Hematopoietic multipotent progenitor cell treated with erythropoietin and hydrocortisone succinate and interleukin-3 and kit ligand, for 4 days (in vitro differentiated cells): ENCODE data around the gene EMC9.

Source experiments
- DNase-seq: peaks from one replicate; pipeline ENCODE4 v3.0.0-alpha.2; 2015

Gene EMC9

DNA sequence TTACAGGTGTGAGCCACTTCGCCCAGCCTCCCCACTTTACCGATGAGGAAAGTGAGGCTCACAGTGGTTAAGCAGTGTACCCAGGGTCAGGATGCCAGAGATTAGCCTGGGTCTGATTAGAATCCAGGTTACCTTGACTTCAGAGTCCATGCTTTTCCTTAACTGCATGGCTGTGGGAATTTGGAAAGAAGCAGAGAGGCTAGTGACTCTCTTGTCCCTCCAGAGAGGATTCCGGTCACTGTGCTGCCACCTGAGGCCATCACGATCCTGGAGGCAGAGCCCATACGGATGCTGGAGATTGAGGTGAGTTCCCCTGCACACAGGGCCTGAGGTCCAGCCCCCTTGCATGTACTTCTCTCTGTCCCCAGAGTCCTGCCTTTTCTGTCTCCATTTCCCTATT lies 35.2 kb upstream of the EMC9 start:
- no peak for DNase-seq

DNA sequence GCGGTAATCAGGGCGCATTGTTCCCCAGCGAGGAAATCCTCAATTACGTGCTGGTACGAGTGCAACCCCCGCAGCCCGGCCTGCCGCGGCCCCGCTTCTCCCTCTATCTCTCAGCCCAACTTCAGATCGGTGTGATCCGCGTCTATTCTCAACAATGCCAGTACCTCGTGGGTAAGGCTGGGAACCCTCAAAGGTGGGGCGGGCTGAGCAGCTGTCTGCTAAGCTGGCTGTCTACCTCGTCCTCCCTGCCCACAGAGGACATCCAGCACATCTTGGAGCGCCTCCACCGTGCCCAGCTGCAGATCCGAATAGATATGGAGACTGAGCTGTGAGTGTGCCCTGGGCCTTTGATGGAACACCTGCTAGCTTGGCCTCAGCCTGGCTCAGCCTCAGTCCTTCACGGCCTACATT lies 31.5 kb upstream of the EMC9 start:
- DNase-seq: peak; percentile 29

DNA sequence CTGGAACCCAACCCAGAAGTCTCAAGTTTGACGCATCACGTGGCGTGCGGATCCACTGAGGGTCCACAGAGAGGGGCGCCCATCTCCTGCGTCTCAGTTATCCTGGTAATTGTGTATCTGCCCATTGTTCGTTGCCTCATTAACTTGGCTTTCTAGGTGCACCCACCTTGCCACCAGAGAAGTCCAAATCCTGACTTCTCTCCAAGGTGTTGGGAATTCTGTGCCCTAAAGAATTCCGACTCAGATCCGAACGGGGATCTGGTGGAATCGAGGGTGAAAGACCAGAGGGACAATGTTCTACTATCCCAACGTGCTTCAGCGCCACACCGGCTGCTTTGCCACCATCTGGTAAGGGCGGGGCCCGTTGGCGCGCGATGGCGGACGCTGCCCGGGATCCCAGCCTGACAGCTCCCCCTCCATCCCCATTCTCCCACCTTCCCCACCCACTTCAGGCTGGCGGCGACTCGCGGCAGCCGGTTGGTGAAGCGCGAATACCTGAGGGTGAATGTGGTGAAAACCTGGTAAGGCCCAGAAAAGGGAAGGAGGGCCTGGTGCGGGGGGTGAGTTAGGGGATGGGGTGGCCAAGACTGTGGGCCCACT lies 31.0 kb upstream of the EMC9 start:
- peak; percentile 40 for DNase-seq

DNA sequence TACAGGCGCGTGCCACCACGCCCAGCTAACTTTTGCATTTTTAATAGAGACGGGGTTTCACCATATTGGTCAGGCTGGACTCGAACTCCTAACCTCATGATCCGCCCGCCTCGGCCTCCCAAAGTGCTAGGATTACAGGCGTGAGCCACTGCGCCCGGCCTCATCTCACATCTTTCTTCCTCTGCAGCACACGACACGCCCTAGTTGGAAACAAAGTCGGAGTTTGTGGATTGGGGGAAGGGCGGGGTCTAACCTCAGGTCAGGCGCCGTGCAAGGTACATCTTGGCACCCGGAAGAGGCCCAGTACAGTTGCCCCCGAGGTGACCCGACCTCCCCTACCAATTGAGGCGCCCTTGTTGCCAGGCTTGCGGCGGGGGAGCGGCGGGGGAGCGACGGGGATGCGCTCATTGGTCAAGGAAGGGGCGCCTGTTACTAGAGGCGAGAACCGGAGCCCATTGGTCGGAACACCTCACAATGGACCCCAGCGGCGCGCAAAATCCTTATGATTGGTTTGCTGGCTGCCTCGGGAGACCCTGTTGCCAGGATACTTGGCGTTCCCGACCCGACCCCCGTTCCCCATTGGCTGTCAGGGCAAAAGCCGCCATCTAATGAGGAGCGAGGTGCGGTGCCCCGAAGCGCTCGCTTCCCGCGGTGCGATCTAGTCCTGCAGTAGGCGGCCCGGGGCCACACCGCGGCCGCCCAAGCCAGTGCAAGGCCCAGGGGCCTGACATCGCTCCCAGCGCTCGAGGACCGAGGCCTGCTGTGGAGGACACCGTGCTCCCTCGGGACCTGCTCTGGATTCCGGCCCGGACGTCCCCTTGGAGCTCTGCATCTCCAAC lies 30.2 kb upstream of the EMC9 start, which contains the start of gene REC8:
REC8 (plus strand) TSS at position 659 of the 839 bp plus-strand sequence. CDS start 473 bp downstream, outside the sequence.
- DNase-seq: peak; percentile 99

DNA sequence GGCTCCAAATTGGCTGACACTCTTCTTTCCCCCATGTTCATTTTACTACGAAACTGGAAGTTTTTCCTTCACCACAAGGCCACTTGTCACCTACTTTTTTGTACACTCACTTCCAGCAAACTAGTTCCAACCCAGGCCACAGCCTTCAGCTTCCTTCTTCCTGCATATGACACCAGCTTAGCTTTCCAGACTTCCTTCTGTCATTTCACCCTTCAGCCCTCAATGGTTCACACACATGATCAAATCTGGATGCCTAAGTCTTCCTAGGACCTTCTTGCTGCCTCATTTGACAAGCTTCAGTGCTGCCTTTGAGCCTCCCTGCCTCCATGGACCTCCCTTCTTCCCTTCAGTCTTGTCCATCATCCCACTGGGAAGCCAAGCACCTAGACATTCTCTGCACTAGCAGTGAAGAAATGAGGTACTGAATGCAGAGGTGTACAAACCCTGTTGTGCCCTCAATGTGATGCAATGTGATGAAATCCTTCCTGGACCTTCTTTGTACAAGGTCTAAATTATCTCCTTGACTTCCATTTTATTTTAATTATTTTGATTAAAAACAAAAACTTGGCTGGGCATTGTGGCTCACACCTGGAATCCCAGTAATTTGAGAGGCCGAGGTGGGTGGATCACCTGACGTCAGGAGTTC lies 26.2 kb upstream of the EMC9 start:
- no peak for DNase-seq

DNA sequence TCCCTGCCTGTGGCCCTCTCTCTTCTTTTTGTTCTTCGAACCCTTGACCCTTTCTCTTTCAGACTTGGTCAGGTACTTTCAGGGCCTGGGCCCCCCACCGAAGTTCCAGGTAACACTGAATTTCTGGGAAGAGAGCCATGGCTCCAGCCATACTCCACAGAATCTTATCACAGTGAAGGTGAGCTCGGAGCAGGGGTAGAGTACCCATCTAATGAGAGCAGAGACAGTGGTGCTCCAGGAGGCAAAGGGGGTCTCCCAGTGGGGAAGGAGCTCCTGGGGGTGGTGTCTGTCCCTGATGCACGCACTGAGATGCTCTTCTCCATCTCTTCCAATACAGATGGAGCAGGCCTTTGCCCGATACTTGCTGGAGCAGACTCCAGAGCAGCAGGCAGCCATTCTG lies 24.4 kb upstream of the EMC9 start:
- DNase-seq: no peak

DNA sequence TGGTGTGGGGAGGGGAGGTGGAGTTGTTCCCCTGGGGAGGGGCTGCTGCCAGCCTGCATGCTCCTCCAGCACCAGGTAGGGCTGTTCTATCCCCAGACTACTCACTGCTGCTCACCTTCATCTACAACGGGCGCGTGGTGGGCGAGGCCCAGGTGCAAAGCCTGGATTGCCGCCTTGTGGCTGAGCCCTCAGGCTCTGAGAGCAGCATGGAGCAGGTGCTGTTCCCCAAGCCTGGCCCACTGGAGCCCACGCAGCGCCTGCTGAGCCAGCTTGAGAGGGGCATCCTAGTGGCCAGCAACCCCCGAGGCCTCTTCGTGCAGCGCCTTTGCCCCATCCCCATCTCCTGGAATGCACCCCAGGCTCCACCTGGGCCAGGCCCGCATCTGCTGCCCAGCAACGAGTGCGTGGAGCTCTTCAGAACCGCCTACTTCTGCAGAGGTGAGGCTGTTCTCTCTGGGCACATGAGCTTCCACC lies 23.2 kb upstream of the EMC9 start:
- no peak for DNase-seq

DNA sequence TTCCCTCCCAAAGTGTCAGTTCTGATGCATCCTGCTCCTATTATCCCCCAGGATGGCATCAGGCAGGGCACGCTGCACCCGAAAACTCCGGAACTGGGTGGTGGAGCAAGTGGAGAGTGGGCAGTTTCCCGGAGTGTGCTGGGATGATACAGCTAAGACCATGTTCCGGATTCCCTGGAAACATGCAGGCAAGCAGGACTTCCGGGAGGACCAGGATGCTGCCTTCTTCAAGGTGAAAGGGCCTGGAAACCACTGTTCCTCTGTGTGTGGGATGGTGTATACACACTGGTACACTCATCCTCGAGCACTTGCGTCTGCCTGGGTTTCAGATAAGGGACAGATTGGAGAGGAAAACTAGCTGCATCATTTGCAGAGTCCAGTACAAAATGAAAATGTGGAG lies 20.7 kb upstream of the EMC9 start:
- DNase-seq: no peak

DNA sequence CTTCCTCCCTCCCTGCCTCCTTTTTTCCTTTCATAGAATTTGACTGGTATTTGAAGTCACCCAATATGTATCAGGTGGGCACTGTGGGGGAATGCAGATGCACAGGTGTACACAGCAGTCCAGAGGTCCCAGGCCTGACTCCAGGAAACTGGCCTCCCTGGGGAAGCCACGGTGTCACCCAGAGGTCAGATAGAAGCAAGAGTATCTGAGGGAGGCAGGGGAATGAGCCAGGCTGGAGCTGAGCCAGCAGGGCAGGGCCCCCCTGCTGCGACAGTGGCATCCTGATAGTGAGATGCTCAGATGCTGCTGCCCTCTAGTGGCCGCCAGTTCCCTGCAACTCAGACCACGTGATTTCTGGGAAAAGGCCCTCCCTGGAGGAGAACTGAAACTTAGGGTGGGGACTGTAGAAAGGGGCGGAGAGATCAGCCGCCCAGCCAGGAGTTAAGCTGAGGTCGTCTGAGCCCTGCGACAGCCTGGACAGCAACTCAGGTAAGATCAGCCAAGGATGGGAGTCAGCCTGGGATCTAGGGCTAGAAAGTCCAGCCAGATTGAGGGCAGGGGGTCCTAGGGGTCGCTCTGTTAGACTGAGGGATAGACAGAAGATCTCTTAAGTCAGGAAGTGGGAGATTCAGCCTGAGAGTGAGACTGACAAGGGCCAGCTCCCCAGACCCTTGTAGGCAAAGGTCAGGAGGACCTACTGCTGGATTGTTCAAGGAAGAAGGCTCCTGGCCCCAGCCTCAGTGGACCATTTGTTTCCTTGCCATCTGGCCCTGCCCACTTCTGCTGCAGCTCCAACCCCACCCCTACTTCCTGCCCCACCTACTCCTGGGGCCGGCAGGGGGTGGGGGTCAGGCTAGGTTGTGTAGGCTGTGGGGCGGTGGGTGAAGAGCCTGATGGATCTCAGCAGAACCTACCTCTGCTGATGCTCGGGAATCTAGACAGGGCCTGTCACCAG lies 19.7 kb upstream of the EMC9 start, which contains the start of gene IRF9:
IRF9 (plus strand) TSS at position 416 of the 955 bp plus-strand sequence. CDS start 880 bp downstream, outside the sequence.
- DNase-seq: peak; percentile 98

DNA sequence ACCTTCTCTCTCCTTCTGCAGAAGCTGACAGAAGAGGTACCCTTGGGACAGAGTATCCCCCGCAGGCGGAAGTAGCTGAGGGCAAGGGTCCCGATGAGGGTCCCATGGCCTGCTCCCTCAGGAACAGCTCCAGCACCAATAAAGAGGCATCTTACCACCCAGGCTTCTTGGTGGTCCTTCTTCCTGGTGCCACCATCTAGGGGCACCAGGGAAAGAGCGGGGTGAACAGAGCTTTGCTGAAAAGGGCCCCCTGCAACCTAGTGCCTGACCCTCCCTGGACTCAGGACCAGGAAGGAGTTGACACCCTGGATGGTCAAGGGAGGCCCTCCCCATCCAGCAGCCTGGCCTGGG lies 19.1 kb upstream of the EMC9 start:
- no peak for DNase-seq

DNA sequence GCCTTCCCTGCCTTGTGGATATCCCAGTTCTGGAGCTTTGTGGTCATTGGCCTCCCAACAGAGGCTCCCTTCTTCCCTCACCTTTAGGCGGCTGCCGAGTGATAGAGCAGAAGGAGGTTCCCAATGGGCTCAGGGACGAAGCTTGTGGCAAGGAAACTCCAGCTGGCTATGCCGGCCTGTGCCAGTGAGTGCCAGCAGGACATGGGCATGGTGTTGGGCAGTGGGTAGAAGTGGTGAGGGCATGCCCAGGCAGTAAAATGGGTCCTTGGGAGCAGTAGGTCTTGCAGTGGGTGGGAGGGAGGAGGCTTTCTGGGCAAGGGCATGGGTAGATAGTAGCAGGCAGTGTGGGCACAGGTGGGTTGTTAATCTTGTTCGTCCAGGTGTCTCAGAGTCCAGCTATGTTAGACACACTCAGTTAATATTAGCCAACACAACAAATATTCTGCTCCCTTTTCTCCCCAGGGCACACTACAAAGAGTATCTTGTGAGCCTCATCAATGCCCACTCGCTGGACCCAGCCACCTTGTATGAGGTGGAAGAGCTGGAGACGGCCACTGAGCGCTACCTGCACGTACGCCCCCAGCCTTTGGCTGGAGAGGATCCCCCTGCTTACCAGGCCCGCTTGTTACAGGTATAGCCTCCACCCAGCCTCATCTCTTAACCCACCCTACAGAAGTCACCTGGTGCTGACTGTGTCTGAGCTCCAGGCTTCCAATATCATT lies 18.5 kb upstream of the EMC9 start:
- DNase-seq: no peak

DNA sequence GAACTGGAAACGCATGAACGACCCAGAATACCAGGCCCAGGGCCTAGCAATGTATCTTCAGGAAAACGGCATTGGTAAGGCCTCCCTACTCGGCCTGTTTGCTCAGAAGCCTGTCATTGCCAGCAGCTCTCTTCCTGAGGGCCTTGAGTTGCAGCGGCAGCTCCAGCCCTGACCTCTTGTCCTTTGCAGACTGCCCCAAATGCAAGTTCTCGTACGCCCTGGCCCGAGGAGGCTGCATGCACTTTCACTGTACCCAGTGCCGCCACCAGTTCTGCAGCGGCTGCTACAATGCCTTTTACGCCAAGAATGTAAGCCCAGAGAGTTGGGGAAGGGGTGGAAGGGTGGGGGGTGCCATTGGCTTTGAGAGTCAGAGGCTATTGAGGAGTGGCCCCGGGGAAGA lies 15.9 kb upstream of the EMC9 start:
- no peak for DNase-seq

DNA sequence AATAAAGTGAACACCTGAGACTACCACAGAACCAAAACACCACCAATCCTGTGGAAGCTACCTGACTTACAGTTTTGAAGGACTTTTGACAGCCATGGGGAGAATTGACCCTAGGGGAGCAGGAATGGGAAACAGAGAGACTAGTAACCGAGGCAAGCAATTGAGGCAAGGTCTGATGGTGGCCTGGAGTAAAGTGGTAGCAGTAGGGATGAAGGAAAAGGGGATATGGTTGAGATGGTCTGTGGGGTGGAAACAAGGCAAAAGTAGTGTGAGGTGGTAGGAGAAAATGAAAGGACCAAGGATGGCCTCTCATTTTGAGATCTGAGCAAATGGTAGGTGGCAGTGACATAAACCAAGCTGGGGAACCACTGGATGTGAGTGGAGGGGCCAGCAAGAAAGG lies 15.4 kb upstream of the EMC9 start:
- no peak for DNase-seq

DNA sequence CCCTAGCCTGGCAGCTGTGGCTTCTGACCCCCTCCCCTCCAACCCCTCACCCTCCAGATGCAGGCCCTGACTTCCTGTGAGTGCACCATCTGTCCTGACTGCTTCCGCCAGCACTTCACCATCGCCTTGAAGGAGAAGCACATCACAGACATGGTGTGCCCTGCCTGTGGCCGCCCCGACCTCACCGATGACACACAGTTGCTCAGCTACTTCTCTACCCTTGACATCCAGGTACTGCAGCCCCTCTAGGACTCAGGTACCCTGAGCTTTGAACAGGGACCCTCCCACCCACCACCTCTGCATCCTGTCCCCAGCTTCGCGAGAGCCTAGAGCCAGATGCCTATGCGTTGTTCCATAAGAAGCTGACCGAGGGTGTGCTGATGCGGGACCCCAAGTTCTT lies 13.7 kb upstream of the EMC9 start:
- DNase-seq: no peak

DNA sequence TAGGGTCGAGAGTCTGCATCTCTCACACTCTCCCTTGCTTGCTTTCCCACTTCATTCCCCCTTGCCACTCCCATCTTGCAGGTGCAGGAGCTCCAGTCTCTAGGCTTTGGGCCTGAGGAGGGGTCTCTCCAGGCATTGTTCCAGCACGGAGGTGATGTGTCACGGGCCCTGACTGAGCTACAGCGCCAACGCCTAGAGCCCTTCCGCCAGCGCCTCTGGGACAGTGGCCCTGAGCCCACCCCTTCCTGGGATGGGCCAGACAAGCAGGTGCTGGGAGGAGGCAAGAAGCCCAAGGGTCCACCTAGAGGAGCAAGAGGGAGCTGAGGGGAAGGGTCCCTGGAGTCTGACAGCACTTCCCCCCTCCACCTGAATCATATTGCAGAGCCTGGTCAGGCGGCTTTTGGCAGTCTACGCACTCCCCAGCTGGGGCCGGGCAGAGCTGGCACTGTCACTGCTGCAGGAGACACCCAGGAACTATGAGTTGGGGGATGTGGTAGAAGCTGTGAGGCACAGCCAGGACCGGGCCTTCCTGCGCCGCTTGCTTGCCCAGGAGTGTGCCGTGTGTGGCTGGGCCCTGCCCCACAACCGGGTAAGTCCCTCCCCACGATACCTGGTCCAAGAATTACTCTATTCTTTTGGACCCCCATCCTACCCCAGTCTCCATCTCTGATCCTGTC lies 10.2 kb upstream of the EMC9 start:
- DNase-seq: no peak

DNA sequence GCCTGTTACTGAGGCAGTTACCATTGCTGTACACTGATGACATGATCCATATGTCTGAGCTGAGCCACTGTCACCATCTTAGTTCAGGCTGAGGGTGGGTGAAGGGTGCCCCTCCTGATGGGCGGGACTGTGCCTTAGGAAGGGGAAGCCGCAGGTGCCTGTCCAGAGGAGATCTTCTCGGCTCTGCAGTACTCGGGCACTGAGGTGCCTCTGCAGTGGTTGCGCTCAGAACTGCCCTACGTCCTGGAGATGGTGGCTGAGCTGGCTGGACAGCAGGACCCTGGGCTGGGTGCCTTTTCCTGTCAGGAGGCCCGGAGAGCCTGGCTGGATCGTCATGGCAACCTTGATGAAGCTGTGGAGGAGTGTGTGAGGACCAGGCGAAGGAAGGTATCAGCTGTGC lies 9.6 kb upstream of the EMC9 start:
- no peak for DNase-seq

DNA sequence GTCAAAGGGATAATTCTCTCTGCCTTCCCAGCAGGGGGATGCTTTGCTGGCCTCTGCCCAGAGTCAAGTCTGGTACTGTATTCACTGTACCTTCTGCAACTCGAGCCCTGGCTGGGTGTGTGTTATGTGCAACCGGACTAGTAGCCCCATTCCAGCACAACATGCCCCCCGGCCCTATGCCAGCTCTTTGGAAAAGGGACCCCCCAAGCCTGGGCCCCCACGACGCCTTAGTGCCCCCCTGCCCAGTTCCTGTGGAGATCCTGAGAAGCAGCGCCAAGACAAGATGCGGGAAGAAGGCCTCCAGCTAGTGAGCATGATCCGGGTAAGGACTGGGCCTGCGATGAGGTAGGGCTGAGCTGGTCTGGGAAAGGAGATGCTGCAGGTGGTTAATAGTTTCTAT lies 9.2 kb upstream of the EMC9 start:
- no peak for DNase-seq

DNA sequence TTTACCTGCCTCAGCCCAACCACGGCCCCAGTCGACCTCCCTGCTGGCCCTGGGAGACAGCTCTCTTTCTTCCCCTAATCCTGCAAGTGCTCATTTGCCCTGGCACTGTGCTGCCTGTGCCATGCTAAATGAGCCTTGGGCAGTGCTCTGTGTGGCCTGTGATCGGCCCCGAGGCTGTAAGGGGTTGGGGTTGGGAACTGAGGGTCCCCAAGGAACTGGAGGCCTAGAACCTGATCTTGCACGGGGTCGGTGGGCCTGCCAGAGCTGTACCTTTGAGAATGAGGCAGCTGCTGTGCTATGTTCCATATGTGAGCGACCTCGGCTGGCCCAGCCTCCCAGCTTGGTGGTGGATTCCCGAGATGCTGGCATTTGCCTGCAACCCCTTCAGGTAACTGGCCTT lies 8.7 kb upstream of the EMC9 start:
- no peak for DNase-seq

DNA sequence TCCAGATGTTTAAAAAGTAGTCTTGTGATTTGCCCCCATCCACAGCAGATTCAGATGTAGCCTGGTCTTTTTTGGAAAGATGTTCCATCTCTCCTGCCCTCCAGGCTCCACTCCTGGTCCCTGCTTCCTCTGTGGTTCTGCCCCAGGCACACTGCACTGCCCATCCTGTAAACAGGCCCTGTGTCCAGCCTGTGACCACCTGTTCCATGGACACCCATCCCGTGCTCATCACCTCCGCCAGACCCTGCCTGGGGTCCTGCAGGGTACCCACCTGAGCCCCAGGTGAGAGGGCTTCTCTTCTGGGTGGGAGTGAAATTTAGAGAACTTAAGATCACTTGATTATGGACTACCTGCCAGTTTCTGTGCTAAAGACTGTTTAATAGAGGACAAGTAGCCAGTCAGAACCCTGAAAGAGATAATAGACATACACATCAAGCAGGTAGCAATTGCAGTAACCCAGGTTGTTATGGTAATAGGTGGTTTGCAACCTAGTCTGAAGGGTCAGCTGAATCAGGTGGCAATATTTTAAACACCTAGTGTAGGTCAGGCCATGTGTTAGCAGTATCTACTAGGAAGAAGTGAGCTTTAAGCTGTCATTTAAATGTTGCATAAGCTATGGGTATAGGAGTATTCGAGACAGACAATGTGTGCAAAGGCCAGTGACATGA lies 8.0 kb upstream of the EMC9 start:
- no peak for DNase-seq

DNA sequence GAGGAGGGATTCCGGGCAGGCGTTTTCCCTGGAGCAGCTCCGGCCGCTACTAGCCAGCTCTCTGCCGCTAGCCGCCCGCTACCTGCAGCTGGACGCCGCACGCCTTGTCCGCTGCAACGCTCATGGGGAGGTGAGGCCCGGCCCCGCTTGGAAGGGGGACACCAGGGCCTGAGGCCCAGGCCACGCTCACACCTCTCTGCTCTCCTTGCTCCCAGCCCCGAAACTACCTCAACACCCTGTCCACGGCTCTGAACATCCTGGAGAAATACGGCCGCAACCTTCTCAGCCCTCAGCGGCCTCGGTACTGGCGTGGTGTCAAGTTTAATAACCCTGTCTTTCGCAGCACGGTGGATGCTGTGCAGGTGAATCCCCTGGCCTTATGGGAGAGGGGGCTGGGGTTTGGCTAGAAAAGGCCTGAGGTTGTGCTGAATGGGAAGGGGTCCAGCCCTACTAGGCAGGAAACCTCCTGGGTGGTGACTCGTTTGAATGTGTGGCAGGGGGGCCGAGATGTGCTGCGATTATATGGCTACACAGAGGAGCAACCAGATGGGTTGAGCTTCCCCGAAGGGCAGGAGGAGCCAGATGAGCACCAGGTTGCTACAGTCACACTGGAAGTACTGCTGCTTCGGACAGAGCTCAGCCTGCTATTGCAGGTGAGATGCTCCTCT lies 6.5 kb upstream of the EMC9 start:
- DNase-seq: peak; percentile 15
